ENCODE data around the gene SARM1. TPM values are rescaled to one million over a fixed set of nuclear protein-coding genes. Genes with fewer than 3 reads are reported as not detected.
"Not testable (repeated sequence)": the region's sequence is repeated elsewhere in the genome, so short reads cannot be mapped to it uniquely, and the experiment has no call there.

The SARM1 gene
- total and polyA plus RNA-seq, 8 donors = 11.7 to 19.9 (median 13.2) TPM

DNA sequence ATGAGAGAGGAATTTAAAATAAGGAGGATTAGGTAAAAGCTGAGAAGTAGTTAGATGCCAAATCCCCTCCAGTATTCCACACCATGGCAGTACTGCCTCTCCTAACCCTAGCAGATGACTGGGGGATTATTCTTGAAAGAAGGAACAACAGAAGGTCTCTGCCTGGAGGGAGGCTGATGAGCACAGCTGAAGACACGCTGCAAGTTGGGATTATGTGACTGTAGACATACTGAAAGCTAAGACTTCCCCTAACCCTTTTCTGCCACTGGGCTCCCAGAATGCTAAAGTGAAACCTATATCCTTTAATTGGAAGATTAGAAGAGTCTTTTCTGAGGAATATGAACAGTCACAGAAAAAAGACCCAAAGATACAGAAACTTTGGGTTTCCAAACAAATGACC, 62.2 kb downstream of the SARM1 start:
- no peak for TF ChIP-seq CTCF (IDR thresholded peaks at IDR 0.05)
- no peak for ATAC-seq
- Histone ChIP-seq H3K9me3 (no peaks in the 10 kb centered on the region), H3K4me3 (no peak overlapping the region), H3K36me3 (no peaks in the 10 kb centered on the region), H3K4me1 (no peaks in the 10 kb centered on the region), H3K27ac (no peak overlapping the region), H3K27me3 (no peaks in the 10 kb centered on the region)
- intact Hi-C loops (cut with DNase I) = no loop called here
- DNase-seq = no peak

DNA sequence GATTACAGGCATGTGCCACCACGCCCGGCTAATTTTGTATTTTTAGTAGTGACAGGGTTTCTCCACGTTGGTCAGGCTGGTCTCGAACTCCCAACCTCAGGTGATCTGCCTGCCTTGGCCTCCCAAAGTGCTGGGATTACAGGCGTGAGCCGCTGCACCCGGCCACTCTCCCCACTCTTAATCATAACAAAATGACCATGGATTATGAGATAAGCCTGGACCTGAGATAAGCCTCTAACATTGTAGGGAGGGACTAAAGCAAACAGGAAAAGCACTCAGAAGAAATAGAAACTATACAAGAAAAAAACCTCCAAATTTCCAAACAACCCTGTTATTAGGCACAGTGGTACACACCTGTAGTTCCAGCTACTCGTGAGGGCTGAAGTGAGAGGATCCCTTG, 62.8 kb downstream of the SARM1 start:
- H3K36me3 ChIP-seq; H3K27ac ChIP-seq; DNase-seq; H3K4me3 ChIP-seq; ATAC-seq; H3K4me1 ChIP-seq; H3K27me3 ChIP-seq; H3K9me3 ChIP-seq; intact Hi-C loops (cut with DNase I): not testable (repeated sequence)

GRCh38 chr17:28443901-28444638, 72.6 kb downstream of the SARM1 start:
- no peak overlapping the region for H3K4me3 ChIP-seq
- intact Hi-C loops (cut with DNase I) = no loop called here

DNA sequence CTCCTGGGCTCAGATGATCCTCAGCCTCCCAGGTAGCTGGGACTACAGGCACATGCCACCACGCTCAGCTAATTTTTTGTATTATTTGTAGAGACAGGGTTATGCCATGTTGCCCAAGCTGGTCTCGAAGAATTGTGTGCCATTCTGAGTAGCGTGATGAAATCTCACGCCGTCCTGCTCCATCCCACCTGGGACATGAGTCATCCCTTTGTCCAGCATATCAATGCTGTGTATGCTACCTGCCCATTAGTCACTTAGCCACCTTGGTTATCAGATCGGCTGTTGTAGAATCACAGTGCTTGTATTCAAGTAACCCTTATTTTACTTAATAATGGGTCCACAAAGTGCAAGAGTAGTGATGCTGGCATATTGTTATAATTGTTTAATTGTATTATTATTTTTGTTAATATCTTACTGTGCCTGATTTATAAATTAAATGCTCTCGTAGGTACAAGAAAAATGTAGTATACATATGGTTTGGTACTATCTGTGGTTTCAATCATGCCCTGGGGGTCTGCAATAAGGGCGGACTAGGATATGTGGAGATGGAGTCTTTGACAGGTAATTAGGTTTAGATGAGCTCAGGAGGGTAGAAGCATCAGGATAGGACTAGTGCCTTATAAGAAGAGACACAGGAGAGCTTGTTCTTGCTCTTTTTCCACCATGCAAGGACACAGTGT, 75.4 kb downstream of the SARM1 start:
- no peak for TF ChIP-seq CTCF (IDR thresholded peaks at IDR 0.05)
- H3K4me1 ChIP-seq = no peaks in the 10 kb centered on the region
- no peak overlapping the region for H3K27ac ChIP-seq
- DNase-seq (no peak), ATAC-seq (no peak)
- no peaks in the 10 kb centered on the region for H3K9me3 ChIP-seq
- H3K4me3 ChIP-seq = no peak overlapping the region
- H3K36me3 ChIP-seq = no peaks in the 10 kb centered on the region
- H3K27me3 ChIP-seq = no peaks in the 10 kb centered on the region
- intact Hi-C loops (cut with DNase I) = no loop called here

More at GRCh38 chr17:28443901-28444638, 72.6 kb downstream of the SARM1 start:
- Histone ChIP-seq H3K27me3 (no peaks in the 10 kb centered on the region), H3K27ac (no peak overlapping the region), H3K9me3 (no peaks in the 10 kb centered on the region), H3K36me3 (no peaks in the 10 kb centered on the region), H3K4me1 (no peaks in the 10 kb centered on the region)
- DNase-seq (no peak), ATAC-seq (no peak)
- TF ChIP-seq CTCF (IDR thresholded peaks at IDR 0.05) = no peak

- DNase-seq (no peak), ATAC-seq (no peak)
- Histone ChIP-seq H3K27me3 (no peaks in the 10 kb centered on the region), H3K27ac (no peak overlapping the region), H3K9me3 (no peaks in the 10 kb centered on the region), H3K4me3 (no peak overlapping the region), H3K36me3 (no peaks in the 10 kb centered on the region), H3K4me1 (no peaks in the 10 kb centered on the region)
- intact Hi-C loops (cut with DNase I) = no loop called here
- TF ChIP-seq CTCF (IDR thresholded peaks at IDR 0.05) = no peak
These were observed 75.9 kb downstream of the SARM1 start for GRCh38 chr17:28447396-28447760.

Measured in left lung (tissue), 10 donors.